HCT116 (cell line): ENCODE measurements around the gene STARD3NL.

Source experiments
- CEBPB ChIP-seq: IDR thresholded peaks from 2 replicates; pipeline ENCODE4 v1.6.1; 2012; ENCODE audit warnings: low read depth
- POLR2A ChIP-seq: IDR thresholded peaks from 2 replicates; pipeline ENCODE4 v1.7.0; 2011; ENCODE audit warnings: borderline replicate concordance; ENCODE audit not compliant: insufficient read depth, insufficient read length; ENCODE audit errors: extremely low read depth

DNA sequence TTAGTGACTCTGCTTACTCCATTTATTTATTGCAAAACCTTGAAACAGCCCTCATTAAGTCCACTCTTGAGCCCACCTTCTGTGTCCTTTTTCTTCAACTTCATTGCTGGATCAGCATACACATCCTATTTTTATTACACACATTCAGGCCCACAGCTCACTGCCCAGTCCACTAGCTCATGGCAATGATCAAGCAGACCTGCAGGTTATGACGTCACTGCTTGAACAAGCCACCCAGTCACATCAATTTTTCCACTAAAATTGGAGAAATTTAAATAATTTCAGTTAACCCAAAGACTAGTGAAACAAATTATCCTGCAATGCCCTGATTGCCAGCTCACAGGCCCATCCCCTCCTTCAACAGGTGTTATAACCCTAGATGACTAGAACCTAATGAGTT is 16.0 kb upstream of the STARD3NL start:
- TF ChIP-seq CEBPB (no peak), POLR2A (no peak)
